ENCODE measurements around the gene FMN1.
A peak's percentile ranks its signal among the peaks of the same experiment; 100 is the strongest.

The FMN1 gene

DNA sequence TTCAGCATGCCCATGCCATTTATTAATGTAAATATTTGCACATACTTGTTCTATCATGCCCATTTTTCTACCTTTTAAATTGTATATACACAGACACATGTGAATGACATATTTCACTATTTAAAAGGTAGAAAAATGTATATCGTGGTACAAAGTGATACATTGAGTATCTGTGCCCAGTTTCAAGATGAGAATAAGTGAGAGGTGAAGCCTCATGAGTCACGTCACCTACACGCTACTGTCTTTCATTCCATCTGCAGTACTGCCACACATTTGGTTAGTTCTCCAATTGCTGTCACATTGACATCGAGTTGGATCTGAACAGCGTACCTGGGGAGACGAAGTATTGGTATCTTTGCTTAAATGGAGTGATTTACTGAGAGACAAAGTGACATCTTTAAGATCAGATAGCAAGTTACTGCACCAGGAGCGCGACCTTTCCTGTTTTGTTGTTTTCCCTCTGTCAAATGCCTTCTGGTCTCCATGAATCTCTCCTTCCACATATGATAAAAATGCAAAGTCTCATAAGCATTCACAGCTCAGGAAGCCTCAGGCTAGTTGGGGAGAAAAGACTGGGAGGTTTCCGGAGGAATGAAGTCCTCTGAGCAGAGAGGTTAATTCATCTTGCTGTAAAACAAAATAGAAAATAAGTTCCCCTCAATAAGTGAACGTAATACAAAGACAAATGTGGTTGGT is 464.7 kb downstream of the FMN1 start:
- no peak for DNase-seq (ENCODE audit: low spot score)

DNA sequence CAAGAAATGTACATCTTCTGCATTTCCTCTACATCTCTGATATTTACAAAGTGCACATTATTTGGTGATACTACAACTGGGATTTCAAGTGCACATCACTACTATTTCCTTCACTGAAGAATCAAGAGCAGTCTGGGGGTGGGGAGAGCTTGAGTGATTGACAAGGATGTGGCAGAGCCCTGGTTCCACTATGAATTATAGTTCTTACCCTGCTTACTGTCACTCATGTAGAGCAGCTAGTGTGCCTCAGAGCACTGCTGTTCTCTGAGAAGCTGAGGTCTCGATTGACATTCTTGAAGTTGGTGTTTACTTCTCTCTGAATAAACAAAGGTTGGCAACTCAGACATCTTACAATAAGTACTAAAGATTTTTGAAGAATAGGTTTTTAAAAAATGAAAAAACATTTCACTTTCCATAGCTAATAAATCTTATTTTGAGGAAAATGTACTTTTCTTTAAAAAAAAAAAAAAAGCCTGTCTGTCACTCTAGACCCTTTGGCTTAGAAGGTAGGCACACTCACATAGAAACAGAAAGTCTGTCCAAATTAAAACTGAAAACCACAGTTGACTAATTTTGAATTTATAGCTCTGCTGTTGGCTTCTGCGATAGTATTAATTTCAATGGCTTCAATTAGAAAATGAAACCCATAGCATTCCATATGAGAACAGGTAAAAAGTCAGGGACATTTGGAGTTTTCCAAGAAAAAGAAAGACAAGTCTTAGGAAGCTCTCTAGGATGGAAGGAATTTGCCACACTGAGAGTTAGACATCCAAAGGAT is 471.2 kb downstream of the FMN1 start:
- no peak for DNase-seq (ENCODE audit: low spot score)

DNA sequence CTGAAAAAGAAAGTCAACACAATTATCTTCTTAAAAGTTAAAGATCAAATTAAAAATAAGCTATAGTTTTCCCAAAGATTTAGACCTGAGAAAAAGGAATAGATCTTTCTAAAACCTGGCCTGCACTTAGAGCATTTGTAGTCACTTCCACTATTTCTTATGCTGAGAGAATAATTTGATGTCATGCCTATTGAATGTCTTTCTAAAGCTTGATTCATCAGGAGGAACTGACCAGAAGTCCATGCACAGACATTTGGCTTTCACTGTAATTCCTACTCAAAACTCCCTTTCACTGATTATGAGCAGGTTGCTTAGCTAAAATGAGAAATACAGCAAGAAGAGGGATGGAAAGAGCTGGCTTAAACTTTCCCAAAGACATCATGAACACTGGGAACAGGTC is 472.4 kb downstream of the FMN1 start:
- no peak for DNase-seq (ENCODE audit: low spot score)

DNA sequence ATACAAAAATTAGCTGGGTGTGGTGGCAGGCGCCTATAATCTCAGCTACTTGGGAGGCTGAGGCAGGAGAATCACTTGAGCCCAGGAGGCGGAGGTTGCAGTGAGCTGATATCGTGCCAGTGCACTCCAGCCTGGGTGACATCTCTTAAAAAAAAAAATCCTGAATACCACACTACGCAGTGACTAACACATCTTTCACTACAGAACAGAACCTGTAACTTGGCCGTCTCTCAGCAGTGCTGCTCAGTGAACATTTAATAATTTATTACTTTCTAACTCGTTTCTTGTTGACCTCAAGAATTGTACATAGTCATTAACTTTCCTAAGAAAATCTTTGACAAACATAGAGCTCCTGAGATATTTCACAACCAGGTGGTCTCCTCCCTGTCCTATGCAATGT is 472.9 kb downstream of the FMN1 start:
- no peak for DNase-seq (ENCODE audit: low spot score)

DNA sequence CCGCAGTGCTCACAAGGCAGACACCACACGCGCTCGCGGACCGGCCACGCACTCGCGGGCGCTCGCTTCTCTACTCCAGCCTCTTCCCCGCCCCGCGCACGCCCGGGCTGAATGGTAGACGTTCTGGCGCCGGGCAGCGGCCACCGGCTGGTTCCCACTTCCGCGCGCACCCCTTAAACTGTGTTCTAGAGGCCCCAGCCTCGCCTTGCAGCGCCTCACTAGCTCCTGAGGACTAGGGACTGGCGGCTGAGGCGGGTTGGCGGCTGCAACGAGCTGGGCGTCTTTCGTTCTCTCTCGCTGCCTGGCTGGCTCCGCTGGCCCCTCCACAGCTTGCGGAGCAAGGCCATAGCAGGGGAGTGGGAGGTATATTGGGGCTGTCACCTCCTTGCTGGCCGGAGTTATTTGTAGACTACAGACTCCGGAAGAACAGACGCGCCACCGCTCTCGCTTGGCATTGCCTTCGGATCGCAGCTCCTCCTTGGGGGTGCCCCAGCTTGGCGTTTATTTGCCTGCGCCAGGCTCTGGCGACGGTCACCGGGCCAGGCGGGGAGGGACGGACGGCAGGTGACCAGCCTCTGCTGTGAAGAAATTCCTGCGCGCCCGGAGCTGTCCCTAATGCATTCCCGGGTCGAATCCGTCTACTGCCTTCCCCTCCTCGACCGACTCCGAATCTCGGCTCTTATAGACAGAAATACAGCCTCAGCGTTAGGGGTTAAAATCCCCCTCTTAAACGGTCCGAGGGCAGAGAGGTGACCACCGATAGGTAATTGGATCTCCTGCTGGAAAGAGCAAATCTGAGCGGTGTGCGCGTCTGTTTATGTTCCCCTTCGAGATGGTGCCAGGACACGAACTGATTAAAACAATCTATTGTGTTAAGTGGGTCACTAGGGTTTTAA is 475.4 kb downstream of the FMN1 start:
- DNase-seq (ENCODE audit: low spot score), result peak; percentile 4

DNA sequence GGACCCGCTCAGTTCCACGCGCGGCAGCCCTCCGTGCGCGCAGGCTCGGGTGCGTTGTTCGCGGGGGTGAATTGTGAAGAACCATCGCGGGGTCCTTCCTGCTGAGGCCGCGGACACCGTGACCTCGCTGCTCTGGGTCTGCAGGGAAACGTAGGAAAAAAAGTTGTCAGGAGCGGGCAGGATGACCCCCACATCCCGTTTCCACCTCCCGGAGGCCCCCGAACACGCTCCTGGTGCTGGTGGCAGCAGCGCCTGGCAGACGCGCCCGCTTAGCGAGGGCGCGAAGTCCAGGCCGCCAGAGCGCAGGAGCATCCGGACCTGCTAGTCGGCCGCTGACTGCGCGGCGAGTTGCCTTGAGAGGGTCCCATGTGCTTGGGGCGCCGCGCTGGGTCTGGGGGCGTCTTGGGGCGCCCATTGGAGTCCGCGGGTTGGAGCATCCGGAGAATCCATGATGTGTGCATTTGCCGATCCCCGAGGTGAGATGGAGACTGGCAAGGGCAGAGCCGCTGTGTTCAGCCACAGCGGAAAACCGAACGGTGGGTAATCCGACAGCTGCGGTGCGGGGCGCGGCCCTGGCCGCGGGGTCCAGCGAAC is 476.2 kb downstream of the FMN1 start:
- DNase-seq (ENCODE audit: low spot score), result peak; percentile 9

DNA sequence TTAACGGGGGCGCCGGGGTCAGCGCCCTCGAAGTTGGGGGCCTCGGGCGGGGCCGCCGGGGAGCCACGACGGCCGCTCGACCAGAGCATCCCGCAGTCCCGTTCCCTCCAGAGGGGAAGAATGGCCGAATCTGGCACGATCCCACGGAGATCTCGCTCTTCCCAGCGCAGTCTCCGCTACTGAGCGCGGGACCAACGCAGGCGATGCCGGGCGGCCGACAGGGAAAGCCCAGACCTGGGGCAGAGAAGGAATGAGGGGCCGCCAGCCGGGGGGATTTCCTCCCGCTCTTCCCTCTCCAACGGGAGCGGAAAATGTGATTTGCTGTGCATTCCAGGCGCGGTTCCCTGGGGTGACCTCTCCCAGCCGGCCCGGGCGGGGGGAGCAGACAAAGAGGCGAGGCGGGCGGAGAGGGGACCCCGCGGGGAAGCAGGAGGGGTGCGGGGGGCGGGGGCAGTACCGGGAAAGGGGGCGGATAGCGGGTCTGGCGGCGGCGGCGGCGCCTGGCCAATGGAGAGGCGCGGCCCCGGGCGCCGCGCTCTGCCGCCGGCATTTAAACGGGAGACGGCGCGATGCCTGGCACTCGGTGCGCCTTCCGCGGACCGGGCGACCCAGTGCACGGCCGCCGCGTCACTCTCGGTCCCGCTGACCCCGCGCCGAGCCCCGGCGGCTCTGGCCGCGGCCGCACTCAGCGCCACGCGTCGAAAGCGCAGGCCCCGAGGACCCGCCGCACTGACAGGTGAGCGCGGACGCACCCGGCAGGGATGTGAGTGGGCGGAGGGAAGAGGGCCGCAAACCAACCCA is 476.9 kb downstream of the FMN1 start, which contains the start of gene GREM1:
GREM1 (plus strand) TSS at position 579 of the 801 bp plus-strand sequence. CDS start 12,687 bp downstream, outside the sequence.
- DNase-seq (ENCODE audit: low spot score), result peak; percentile 78

DNA sequence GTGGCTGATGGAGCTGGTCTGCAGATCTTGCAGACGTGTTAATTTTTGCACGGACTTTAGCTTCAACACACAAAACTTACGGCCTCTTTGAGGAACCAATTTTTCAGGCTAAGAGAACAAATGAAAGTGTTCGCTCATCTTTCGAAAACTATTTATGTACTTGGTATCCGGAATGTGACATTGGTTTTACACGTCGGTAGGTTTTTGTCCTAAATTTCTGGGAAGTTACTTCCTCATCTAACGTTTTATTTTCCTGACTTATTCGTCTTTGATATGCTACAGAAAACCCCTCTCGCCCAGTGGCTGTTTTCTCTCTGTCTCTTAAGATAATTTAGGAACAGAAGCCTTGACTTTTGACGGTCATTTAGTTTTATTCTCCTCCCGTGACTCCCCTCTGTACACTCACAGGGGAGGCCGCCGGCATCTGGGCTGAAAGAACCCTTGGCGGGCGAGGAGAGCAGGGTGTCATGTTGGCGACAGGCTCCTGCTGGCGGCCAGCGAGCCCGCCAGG is 477.5 kb downstream of the FMN1 start:
- peak; percentile 25 for DNase-seq (ENCODE audit: low spot score)

DNA sequence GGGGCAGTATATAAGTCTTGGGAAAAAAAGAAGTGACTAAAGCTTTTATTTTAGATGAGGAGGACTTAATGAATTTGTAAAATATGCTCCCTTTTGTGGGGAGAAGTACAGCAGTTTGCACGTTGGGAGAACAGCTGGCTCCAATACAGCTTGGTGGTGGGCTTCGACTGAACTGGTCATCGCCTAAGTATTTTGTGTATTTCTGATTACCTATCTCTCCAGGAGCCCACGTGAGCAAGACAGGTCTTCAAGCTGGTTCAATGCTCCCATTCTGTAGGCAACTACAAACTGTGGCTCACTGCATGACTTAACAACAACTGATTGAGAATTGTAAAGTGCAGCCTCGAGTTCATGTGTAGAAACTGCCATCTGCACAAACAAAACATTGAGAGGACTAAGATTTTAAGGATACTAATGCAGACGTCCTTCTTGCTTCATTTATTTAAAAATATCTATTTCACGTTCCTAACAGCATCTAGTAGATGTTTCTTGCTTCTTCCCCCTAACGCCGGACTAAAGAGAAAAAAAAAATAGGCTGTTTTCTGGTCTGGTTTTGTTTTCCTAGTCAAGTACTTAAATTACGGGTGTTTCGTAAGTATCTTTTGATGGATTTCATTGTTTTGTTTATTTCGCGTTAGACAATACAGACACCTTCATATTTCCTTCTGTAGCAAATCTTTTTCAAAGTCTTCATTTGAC is 478.1 kb downstream of the FMN1 start:
- peak; percentile 21 for DNase-seq (ENCODE audit: low spot score)
